ENCODE measurements around the gene ZNF664.
A peak's percentile ranks its signal among the peaks of the same experiment; 100 is the strongest.

- no peak for TF ChIP-seq POLR2A (IDR thresholded peaks at IDR 0.05)
- peak in 2 of 6 experiments; percentile 12 to 13 for TF ChIP-seq CTCF (IDR thresholded peaks at IDR 0.05)
- no peak for TF ChIP-seq POLR2AphosphoS5 (IDR thresholded peaks at IDR 0.05)
- no peak for TF ChIP-seq EP300 (IDR thresholded peaks at IDR 0.05)
Observed at GRCh38 chr12:123938679-123939480, 34.1 kb upstream of the ZNF664 start.

Measured in upper lobe of left lung (tissue), 4 donors.